ENCODE data around the gene SEC14L5.

DNA sequence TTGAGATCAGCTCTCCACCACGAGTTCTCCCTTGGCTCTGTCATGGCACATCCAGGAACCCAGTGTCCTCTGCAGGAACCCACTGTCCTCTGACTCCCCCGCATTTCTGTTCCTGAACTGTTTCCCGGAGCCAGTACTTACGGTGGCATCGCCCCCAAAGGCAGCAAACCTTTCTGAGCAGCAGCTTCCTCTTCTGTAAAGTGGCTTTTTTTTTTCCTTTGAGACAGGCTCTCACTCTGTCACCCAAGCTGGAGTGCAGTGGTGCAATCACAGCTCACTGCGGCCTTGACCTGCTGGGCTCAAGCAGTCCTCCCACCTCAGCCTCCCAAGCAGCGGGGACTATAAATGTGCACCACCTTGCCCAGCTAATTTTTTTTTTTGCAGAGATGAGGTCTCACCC is 43.4 kb downstream of the SEC14L5 start:
- TF ChIP-seq GATA2 (IDR thresholded peaks at IDR 0.05; ENCODE audit: low read depth, low read length) (no peak), GATA3 (IDR thresholded peaks at IDR 0.05; ENCODE audit: low read depth, low read length) (no peak)
